Right renal cortex interstitium (tissue), 3 donors: ENCODE results near the gene C1orf74. TPM values are rescaled to one million over a fixed set of nuclear protein-coding genes. Genes with fewer than 3 reads are reported as not detected.
A peak's percentile ranks its signal among the peaks of the same experiment; 100 is the strongest.

ENCODE experiments used
- DNase-seq, 3 donors: peaks; one replicate each; pipeline ENCODE4 v3.0.0-alpha.2; 2013; ENCODE audit warnings: low read depth in 3 of 3, low spot score in 2 of 3
- polyA plus RNA-seq, 3 donors: library from polyadenylated mRNA; unstranded; fragments of 120-200 nt; gene quantifications; one replicate each; pipeline ENCODE4 v1.2.1, GENCODE V29; 2013; ENCODE audit not compliant: insufficient read length in 3 of 3

Gene C1orf74
- polyA plus RNA-seq, 3 donors: 3.6 to 4.3 (median 4.1) TPM

DNA sequence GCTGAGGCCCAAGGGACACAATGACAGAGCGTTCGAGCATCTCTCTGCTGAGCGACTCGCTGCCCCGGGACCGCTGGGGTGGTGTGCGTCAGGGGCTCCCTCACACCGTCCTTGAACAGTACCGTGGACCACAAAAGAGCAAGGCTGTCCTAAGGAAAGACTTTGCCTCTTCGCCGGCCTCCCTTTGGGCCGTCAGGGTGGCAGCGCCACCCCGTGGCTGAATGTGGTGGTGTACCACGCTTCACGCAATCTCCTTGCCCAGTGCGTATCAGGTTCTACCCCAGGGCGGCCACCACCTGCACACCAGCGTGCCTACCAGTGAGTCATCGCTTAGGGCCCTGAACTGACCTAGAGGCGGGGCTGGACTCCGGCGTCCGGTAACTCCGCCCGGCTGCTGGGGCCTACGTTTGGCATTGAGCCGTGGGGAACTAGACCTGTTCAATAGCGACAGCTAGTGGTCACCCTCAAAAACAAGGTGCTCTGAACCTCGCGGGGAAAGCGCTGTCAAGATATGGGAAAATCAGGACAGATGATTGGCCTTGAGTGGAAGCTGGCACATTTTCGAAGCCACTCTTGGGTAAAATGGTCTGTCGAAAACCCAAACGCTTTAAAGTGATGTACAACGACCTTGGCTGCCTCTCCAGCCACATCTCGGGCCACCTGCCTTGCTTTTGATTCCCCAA, 36.6 kb downstream of the C1orf74 start:
- peak; percentile 56 to 67 (median 65) for DNase-seq

DNA sequence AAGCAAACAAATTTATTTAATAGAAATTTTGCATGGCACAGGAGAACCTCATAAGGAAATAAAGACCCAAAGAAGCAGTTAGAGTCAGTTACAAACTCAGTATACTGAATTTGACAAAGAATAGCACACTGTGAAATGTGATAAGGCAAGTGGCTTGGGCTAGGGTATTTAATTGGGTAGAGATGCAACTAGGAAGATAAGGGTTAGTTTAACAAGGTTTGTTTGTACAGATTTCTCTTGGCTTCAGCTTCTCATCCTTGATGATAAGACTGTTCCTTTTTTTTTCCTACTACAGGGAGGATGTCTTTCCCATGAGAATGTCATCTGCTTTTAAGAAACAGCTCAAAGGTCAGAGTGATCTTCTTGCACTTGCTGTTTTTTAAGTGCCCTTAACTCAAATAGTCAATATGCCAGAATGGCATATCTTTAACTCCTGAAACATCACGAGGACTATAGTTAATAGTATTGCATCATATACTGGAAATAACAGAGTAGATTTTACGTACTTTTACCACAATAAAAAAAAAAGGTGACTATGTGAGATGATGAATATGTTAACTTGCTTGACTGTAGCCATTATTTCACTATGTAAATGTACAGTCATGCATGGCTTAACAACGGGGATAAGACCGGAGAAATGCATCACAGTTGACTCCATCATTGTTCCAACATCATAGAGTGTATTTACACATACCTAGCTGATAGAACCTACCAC, 37.8 kb downstream of the C1orf74 start:
- DNase-seq: no peak

DNA sequence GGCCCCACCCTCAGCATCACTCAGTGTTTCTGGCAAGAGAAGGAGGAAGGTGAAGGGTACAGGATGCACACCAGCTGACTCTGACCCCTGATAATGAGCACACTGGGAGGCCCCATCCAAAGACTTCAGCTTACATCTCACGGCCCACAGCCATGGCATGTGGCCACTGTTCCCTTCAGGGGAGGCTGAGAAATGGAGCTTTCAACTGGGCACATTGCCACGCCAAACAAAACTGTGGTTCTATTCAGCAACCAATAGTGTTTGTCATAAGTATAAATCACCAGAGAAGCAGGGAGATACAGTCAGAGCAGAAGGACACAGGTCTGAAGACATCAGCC, 41.2 kb downstream of the C1orf74 start:
- no peak for DNase-seq

DNA sequence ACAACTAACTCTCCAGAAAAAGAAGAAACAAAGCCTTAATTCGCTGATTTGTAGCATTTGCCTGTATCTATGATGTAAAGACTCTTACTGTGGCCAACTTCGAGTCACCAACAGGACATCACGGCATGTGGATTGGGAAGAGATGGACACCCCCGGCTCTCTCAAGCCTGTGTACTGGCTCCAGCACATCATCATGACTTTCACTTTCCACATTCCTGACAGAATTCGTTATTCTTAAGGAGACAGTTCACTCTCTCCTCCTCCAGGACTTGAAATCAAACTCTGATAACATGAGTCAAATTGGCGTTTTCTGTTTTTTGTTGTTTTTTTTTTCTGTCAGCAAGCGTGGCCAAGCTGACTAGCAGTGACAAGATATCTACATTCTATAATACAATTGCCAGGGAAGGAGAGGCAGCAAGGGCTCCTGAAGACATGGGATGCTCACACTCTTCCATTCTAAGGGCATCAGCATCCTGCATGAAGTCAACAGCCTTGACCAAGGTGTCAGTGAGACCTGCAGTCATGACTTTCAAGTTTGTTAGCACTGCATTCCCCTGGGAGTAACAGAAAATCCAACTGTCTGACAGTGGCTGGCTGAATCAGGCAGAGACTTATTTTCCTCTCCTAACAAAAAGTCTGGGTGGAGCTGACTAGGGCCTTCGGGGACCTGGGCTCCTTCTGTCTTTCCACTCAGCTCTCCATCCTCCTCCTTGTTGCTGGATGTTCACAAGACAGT, 41.8 kb downstream of the C1orf74 start:
- DNase-seq: no peak

DNA sequence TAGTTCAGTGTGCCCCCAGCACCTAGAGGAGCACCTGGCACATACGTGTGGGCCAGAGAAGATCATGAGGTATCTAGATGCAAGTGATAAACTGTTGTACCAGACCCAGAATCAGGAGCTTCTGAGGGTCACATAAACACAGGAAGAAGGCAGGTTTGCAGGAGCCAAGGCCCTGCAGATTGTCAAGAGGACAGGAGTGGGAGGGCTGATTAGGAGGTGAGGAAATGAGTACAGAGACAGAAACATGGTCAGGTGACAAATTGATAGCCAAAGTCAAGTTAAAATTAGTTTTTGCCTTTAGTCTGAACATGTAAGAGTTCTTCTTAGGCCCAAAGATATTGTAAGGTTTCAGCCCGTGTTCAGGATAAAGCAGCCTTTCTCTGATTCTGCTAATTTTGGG, 42.5 kb downstream of the C1orf74 start:
- DNase-seq: no peak

DNA sequence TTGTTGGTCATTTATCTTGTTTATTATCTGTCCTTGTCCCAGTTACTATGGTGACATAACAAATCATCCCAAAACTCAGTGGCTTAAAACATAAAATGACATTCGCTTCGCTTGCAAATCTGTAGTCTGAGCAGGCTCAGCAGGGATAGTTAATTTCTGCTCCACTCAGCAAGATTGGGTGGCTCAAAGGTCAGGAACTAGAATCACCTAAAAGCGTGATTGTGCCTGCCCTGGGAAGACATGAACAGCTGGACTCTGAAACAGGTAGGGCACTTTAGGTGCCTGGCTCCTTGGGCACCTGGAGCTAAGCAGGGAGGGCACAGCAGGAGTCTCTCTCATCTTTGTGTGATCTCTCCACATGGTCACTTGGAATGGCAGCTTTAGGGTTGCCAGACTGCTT, 43.2 kb downstream of the C1orf74 start:
- DNase-seq: no peak

DNA sequence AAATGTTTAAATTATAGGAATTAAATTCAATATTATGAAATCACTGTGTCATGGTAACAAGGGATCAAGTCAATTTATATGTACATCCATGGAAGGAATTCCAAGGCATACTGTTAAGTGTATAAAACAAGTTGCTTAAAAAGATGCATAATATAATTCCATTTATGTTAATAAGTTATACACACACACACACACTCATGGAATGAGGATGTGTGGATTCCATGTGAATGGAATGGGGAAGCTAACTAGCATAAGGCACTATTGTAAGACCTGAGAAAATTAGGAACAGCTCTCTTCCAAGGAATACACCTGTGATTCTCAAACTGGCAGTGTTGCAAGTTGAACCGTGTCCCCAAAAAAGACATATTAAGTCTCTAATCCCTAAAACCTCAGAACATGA, 46.1 kb downstream of the C1orf74 start:
- no peak for DNase-seq

DNA sequence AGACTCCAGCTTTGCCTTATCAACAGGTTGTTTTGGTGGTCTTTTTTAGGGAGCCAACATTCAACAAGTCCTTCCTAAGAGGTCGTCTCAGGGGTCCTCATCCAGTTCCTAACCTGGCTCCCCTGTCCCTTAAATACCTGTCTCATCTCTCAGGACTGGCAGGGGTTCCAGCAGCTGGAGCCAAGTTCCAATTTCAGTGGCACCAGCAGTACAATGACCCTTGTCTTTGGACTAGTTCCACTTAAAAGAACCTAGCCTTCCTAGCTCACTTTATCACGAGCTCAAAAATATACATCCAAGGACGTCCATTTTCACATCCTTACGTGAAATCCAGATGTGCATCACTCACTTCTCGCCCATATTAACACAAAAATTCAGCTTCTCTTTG, 47.2 kb downstream of the C1orf74 start:
- DNase-seq: no peak

DNA sequence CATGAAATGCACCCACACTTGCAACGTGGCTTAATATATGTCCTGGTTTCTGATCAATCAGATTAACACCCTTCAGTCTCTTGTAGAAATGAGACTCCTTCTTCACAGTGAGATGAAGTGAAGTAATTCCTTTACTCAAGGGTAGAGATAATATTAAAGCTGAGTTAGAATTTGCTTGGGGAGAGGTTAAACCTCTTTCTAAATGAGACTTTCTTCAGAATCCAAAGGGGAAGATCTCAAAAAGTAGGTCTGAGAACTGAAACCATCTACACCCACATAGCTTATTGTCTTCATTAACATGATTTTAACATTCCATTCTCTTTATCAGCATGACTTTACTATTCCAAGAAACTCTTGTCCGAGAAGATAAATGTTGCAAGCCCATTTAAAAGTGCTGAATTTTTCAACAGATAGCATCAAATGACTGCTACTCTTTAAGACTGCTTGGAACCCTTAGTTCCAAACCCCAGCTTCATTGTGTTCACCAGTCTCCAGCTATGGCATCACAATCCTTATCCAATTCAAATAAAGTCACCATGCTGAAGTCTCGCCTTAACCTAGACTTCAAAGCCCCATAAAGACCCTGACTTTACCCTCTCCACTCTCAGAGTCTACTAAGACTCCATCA, 47.8 kb downstream of the C1orf74 start:
- DNase-seq: no peak

DNA sequence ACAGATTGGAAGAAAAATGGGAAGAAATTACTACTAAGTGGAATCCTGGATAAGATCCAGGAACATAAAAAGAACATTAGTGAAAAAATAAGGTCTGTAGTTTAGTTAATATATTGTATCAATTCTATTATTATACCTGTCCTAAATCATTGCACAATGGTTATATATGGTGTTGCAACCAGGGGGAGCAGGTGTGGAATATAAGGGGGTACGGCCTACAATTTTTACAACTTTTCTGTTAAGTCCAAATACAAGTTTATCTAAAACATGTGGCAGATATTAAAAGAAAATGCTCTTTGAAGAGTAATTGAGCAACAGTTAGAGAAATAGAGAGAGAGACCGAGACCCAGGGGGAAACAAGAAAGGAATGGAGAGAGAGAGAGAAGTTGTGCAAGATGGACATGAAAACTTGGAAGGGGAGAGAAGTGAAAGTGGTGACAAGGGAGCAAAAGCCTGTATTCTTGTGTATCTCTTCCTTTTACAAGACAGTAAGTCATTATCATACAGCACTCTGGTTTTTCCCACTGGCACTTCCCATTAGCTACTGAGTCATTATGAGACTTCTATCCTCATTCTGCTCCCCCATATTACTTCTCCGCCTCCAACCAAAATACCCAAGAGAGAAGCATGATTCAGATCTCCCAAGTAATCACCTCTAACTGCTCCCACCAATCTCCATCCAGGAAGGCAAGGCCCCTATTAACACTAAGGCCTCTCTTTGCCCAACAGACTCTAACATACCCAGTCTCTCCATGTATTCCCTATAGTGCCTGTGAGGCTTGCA, 50.8 kb downstream of the C1orf74 start:
- DNase-seq: no peak

DNA sequence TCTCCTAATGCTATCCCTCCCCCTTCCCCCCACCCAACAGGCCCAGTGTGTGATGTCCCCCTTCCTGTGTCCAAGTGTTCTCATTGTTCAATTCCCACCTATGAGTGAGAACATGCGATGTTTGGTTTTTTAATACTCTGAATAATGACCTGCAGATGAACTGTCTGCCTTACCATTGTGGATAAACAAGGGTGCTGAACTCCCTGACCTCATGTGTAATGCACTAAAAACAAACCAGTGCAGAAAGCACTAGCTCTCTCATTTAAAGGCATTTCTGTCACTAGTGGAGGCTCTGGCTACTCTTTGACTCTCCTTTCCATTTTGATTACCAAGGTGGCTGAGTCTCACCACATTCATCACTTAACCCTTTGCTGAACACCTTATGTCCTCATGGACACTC, 51.6 kb downstream of the C1orf74 start:
- no peak for DNase-seq

DNA sequence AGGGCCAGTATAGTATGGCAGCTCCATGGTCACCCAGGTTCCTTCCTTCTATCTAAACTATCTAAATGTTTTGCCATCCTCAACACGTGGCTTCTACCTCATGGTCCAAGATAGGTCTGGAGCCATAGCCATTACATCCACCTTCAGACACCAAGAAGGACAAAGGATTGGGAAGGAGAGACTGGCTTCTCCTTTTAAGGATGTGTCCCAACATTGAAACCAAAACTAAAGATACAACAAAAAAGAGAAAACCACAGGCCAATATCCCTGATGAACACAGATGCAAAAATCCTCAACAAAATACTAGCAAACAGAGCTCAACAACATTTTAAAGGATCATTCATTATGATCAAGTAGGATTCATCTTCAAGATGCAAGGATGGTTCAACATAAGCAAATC, 54.9 kb downstream of the C1orf74 start:
- no peak for DNase-seq

Other genes with a start within 250 kb of the C1orf74 start
- gene CAMK1G, start 200.8 kb downstream of the C1orf74 start, polyA plus RNA-seq: 1 to 10 TPM; 5.6 to 6.3 (median 6.2) TPM
- 1 to 10 TPM in 1 of 3 donors, under 1 TPM in 2; 0.76 to 1.4 (median 0.92) TPM for gene LAMB3, start 132.1 kb downstream of the C1orf74 start, polyA plus RNA-seq
- gene G0S2, start 109.1 kb downstream of the C1orf74 start, polyA plus RNA-seq: 10 to 100 TPM in 2 of 3 donors, 1 to 10 TPM in 1; 9.3 to 13.7 (median 12.0) TPM
- under 1 TPM; 0.29 to 0.39 (median 0.33) TPM for gene HSD11B1, start 79.7 kb downstream of the C1orf74 start, polyA plus RNA-seq
- gene TRAF3IP3, start 28.5 kb downstream of the C1orf74 start, polyA plus RNA-seq: 1 to 10 TPM; 1.6 to 2.0 (median 1.9) TPM
- gene IRF6, start 21.6 kb upstream of the C1orf74 start, polyA plus RNA-seq: 10 to 100 TPM; 17.3 to 20.7 (median 19.4) TPM
- 10 to 100 TPM in 2 of 3 donors, 1 to 10 TPM in 1; 9.9 to 11.1 (median 11.0) TPM for gene UTP25, start 43.4 kb upstream of the C1orf74 start, polyA plus RNA-seq
- gene SYT14, start 153.7 kb upstream of the C1orf74 start, polyA plus RNA-seq: under 1 TPM; 0.20 to 0.33 (median 0.25) TPM